Inferior parietal cortex (tissue), 1 donor: ENCODE measurements around the gene CDK8.
"Not testable (repeated sequence)": the region's sequence is repeated elsewhere in the genome, so short reads cannot be mapped to it uniquely, and the experiment has no call there.

Experiments
- DNase-seq: peaks from one replicate; pipeline ENCODE4 v3.0.0-alpha.2; 2016; ENCODE audit errors: extremely low spot score

Gene CDK8

DNA sequence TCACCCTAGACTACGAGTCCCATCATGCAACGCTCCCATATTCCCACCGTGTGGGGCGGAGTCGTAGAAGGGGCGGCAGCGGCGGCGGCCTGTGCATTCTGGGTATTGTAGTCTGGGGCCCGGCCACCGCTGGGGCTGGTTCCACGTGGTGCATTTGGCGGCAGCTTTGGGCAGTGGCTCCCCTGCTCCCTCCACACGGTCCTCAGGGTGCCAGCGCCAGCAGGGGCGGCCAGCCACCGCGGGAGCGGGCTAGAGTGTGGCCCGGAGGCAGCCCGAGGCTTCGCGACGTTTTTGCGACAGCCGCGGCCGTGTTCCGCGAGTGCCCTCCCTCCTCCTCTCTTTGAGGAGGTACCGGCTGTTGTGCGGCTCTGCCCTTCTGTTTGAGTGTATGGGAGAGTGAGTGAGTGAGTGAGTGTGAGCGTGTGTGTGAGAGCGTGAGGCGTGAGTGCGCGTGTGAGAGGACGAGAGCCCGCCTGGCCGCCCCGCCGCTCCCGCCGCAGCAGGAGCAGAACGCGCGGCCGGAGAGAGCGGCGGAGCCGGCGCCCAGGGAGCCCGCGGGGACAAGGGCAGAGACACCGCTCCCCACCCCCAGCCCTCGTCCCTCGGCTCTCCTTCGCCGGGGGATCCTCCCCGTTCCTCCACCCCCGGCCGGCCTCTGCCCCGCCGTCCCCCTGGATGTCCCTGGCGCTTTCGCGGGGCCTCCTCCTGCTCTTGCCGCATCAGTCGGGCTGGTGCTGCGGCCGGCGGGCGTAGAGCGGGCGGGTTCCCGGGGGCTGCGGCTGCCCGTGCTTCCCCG, at the start of gene CDK8:
Gene CDK8 (plus strand): TSS at position 343 of the 796 bp plus-strand sequence. CDS start 513 bp downstream, outside the sequence.
- peak; percentile 92 for DNase-seq

DNA sequence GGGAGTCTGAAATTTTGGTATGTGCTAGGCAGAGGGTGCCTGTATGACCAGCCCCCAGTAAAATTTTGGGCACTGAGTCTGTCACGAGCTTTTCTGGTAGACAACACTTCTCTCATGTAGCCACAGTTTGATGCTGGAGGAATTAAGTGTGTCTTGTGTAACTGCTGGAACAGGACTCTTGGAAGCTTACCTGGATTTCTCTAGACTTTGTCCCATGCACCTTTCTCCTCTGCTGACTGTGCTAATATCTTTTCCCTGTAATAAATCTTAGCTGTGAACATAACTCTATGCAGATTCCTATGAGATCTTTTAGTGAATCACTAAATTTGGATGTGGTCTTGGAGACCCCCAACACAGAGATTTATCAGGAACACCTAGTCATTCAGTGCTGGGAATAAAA, 45.6 kb upstream of the CDK8 start:
- no peak for DNase-seq

DNA sequence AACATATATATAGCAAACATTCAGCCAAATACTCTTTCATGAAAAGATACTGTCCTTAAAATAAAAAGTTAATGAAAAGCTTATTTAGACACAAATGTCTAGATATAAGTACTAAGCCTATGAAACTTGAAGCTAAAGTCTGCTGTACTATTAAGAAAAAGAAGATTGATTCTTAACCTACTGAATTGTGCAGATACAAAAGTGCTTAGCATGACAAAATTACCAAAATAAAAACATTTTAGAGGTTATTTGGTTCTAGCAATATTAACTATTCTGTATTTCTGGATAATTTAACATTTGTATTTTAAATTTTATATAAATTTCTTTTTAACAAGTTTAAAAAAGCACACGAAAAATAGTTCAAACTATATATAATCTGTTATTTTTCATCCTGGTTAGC, 40.6 kb upstream of the CDK8 start:
- no peak for DNase-seq

DNA sequence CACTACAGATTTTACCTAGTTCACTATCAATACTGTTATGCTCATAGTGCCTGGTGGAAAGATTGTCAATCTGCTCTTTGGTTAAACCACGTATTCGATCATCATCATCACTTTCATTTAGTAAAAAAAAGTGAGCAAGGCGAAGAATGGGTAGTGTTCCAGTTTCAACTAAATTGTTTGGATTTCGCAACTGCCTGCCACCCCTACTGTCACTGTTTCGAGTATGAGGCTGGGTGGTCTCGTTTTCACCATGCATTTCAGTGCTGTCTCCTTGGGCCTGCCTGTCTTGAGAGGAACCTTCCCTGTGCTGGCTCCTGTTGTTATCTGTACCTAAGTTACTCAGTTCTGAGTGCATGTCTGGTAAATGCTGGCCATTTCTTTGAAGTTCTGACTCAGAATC, 39.9 kb upstream of the CDK8 start:
- DNase-seq: no peak

DNA sequence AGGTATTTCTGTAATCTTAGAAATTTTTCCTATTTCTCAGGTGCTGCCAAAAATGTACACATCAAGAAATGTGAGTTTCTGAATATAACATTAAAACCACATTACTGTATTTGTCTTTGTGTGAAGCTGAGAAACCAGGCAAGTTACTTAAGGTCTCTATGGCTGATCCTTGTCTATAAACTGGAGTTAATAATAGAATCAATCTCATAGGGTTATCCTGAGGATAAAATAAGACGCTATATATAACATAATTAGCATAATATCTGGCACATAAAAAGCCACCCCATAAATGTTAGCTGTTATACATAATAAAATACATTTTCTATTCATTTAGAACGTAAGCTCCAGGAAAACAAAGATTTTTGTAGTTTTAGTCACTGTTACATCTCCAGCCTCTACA, 37.9 kb upstream of the CDK8 start:
- no peak for DNase-seq

DNA sequence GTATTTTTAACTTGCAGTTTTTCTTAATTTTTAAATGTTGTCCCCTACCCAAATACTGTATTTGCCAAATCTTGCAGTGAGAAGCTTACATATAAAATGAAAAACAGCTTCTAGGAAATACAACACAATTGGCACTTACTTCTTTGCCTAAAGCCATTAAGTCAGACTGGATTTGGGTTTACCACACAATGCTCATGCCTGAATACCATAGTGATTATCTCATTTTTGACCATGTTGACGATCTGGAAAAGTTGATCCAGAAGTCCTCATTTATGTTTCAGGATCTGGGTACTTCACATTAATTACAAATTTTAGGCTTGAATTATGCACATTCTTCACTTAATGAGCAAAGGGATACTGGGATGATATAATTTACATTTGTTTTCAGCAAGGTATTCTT, 34.2 kb upstream of the CDK8 start:
- no peak for DNase-seq

DNA sequence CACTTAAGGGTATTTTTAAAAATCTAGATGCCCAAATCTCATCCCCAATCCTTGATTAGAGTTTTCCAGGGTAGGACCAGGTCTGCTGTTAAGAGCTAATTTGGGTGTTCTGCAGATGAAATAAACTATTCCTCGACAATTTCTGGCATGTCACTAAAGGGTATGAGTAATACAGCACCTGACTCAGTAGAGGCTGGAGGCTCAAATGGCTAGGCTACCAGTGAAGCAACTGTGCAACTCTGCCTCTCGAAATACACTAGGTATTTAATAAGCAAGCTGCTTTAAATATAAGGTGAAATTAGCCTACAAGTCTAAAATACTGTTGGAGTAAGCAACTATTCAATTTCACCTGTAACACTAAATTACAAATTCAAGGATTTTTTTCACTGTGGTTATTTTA, 33.4 kb upstream of the CDK8 start:
- no peak for DNase-seq

DNA sequence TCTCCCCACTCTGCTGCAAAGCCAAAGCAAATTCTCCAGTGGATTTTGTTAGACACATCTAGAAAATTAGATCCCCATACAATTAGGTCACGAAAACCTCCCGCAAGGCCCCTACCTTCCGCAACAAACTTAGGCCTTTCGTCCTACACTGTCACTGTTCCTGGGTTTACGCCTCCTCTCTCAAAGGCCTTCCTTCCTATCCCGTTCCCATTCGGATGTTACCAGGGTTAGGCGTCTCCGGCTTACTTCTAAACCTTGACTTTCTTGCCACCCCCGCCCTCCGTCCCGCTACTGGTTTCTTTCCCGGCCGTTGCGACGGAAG, 32.6 kb upstream of the CDK8 start:
- no peak for DNase-seq

DNA sequence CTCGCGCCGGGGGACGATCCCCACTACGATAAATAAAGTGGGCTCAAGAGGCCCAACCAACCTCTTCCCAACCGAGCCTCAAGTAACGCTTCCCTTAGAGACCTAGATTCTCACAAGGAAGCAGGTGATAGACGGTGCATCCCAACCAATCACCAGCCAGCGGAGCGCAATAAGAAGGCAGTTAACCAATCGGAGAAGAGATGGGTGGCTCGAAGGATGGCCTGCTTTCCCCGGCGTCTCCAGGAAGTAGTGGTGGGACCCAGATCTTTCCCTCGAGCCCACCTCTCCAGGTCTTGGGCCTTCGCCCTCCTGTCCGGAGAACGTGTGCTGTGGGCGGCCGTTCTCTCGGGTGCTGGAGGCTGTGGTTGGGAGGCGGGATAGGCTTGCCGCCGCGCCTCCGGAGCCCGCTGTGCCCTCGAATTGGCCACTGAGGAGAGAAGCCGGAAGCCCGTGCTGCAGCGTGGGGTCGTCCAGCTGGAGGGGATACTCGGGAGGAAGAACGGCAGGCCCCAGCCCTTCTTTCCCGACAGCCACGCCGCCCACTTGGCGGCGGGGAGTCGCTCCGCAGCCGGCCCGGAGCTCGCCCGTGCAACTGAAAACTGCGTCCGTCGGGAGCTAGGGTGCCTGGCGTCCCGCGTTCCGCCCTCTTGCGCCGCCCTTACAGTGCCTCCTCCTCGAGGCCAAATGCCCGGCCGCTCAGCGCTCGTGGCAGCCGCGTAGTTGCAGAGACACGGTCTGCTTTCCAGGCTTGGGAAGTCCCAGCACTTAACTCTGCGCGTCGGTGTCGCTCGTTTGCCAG, 32.0 kb upstream of the CDK8 start, which contains the start of gene RNF6:
Gene RNF6 (minus strand): TSS at position 594 of the 799 bp plus-strand sequence. CDS start 2,665 bp downstream, outside the sequence.
- peak; percentile 98 for DNase-seq

DNA sequence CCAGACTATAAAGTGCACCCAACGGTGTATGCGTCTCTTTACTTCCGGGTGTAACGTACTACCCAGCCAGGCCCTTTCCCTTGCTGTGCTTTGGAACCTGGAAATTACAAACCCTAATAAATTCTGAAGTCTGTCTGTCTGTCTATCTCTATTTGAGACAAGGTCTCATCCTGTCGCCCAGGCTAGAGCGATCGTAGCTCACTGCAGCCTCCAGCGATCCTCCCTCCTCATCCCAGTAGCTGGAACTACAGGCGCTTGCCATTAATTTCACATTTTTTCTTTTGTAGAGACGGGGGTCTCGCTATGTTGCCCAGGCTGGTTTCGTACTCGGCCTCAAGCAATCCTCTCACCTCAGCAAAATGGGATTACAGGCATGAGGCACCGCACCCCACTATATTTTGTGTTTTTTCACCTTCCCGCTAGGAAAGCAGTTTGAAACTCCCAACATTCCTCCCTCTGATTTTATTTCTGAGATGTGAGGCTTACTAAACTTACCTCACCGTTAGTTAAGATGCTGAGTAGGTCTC, 31.3 kb upstream of the CDK8 start:
- no peak for DNase-seq

DNA sequence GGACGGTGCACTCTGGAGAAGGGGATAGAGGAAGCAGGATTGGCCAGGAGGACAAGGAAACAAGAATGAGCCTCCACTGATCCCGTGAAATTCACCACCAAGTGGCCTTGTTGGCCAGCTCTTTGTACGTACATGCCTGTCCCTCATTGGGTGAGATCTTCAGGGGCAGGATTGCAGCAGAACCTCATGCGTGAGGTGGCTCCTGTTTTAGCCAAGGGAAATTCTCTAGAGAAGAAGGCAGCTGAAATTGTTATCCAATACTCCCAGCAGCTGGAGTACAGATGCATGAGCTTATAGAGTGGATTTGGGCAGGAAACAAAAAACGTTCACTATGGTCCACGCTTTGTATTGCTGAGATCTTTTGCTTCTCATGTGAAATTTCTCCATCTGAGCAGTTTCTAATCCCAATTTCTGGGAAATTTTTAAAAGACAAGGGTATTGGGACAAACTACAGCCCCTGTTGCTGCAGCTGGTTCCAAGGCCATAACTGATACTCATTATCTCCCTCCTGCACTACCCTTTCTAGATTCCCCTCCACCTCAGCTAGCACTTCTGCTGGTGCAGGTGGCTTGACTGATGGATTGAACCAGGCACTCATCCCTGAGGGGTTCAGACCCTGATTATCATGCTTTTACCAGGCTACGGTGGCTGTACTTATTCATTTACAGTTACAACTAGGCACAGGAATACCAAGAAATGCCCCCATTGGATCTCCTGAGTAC, 27.9 kb upstream of the CDK8 start:
- DNase-seq: no peak

DNA sequence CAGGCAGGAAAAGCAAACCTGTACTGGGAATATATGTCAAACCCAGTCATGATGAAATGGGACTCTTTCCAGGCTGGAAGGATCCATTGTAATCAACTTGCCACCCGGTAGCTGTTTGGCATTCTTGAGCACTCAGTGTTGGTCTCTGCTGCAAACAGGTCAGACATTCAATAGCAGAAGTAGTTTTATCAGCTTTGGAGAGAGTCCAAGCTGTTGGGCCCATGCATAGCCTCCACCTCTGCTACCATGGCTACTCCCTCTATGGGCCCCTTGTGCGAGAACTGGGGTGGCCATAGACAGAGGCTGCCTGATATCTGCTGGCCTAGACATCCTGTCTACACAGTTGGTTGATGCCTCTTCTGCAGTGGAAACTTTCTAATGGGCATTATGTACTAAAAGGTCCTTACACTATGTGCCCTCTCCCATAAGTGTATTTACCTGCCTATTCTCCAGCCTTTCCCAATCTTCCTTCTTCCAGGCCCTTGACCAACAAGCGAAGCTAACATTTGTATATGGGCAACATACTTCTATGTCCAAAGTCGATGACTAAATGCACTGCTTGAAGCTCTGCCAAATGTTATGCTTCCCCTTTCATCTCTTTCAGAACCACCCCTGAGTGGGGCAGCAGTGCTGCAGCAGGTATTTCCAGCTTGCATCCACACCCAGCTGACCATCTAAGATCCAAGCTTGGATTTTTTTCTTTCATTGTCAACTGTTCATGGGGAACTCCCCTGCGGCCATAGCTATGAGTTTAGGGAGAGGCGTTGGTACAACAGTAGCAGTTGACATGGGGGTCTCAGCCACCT, 26.6 kb upstream of the CDK8 start:
- DNase-seq: no peak

DNA sequence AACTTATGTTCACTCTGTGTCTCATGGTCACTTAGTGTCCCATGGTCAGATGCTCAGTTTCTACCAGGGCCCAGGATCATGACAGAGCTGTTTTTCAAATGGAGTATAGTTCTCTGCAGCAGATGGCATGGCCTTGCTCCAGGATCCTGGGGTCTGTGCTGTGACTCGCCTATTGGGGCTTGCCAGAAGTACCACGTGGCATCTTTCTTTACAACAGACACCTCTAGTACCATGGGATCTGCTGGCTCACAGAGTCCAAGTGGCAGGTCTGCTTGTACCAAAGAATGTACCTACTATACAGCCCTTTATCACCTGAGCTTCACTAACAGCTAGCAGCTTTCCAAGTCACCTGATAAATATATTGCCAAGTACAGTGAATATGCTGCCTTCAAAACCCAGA, 25.8 kb upstream of the CDK8 start:
- DNase-seq: no peak

DNA sequence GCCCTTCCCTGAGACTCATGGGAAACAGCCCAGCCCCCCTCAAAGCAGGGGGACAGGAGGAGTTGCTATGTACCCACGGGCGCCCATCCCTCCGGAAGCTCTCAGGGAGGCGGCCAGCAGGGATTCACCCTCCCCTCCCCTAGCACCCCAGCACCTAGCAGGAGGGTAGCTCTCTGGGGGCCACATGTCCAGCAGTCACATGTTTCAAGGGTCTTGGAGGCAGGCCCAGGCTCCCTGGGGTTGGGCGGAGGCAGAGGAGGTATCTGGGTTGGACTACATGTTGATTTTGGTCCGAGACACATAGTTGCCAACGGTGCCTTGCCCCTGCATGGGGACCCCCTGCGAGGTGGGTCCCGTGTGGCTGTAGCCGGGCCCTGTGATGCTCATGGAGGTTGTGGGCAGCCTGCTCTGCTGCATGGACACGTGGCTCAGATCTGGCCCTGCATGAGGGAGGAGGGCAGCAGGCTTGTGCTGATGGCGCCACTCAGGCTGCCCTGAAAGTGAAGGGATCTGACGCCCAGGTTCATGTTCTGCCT, 24.8 kb upstream of the CDK8 start:
- DNase-seq: no peak

DNA sequence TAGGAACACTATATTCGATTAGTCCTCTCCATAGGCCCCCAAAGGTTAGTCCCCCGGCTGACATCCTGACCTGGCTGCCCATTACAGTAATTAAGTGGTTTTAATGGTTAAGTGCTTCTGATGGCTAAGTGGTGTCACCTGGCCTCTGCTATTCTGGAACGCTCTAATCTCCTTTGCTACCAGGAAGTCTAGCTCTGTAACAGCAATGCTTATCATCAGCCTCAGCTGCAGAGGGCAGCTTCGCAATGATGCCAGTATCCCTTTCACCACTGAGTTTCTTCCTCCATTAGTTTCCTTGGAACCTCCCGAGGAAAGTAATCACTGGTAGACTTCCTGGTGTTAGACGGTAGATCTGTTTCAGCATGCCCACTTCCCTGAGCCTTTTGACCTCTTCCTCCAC, 23.2 kb upstream of the CDK8 start:
- DNase-seq: no peak

DNA sequence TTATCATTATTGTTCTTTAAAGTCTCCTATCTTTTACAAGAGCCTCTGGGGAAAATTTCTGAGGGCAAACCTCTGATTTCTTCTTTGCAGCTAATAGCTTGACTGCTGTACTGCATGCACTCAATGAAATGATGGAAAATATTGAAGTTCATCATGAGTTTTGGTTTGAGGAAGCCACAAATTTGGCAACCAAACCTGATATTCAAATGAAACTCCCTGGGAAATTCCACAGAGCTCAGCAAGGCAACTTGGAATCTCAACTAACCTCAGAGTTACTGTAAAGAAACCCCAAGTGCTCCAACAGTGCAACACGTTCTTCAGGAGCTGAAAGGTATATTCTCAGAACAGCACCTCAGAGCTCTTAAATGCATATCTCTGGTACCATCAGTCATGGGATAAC, 17.6 kb upstream of the CDK8 start:
- no peak for DNase-seq

DNA sequence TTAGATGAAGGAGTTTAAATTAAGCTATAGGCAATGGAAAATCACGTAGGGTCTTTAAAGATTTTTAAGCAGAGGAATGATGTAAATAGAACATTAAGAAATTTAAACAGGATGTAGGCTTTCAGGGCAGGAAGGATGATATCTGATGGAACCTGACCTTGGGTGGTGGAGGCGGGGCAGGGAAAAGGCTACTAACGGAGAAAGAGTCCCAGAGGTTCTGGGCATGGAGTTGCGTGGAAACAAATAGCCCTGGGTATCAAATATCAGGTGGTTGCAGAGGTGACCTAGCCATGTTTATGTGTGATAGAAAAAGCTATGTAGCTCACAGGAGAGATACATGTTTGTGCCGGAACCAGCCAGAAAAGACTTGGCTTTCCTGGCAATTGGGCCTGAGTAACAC, 7.8 kb upstream of the CDK8 start:
- DNase-seq: no peak

DNA sequence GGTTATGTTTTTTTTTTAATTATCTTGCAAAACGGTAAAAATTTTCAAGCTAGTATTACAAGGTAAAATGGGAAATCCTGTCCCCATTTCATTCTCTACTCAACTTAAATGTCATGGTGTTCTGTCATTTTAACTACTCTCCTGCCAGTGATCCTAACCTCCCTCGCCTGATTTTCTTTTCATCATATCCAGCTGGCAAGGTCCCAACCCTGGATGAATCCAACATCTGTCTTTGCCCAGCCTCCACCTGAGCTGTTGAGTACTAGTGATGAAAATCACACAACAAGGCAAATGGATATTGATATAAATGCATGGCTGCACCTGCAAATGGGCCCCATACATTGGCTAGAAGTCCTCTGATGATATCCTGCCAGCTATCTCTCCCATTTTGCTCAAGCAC, 6.9 kb upstream of the CDK8 start:
- no peak for DNase-seq

DNA sequence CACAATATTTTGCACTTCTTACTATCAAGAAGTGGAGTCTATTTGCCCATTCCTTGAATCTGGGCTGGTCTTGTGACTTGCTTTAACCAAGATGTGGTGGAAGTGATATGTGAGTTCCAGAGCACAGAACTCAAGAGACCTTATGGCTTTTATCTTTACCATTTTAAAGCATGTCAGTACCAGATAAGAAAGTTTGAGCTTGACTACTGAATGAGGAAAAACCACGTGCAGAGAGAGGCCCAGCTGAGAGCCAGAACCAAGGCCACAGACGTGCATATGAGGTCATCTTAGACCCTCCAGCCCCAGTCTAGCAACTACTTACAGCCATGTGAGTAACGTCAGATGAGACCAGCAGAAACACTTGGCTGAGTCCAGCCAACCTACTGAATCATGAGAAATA, 6.3 kb upstream of the CDK8 start:
- no peak for DNase-seq

DNA sequence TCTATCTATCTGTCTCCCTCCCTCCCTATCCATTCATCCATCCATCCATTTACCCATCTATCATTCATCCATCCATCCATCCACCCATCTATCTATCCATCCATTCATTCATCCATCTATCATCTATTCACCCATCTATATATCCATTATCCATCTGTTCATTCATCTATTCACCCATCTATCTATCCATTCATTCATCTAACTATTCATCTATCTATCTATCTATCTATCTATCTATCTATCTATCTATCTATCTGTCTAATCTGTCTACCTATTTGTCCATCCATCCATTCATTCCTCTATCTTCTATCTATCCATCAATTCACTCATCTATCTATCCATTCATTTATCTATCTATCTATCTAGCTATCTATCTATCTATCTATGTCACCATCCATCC, 4.4 kb upstream of the CDK8 start:
- DNase-seq: no peak

DNA sequence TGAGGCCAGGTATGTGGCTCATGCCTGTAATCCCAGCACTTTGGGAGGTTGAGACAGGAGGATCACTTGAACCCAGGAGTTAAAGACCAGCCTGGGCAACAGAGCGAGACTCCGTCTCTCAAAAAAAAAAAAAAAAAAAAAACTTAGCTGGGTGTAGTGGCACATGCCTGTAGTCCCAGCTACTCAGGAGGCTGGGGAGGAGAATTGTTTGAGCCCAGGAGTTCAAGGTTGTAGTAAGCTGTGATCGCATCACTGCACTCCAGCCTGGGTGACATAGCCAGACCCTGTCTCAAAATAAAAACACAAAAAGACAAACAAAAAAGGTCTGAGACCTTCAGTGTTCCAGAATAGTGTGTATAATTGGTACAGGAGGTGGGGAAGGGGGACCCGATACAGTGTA, 1.9 kb upstream of the CDK8 start:
- DNase-seq: not testable (repeated sequence)
